Mucosa of descending colon (tissue), 3 donors: ENCODE results near the gene HES6. TPM values are rescaled to one million over a fixed set of nuclear protein-coding genes. Genes with fewer than 3 reads are reported as not detected.

Source experiments
- ATAC-seq: fragments of 200-7000 bp; cut with Tn5 transposase; one replicate; pipeline ENCODE4 v1.9.1; 2020; ENCODE audit warnings: mild to moderate bottlenecking, moderate library complexity
- DNase-seq, 3 donors: peaks; one replicate each; pipeline ENCODE4 v3.0.0-alpha.2; 2020
- H3K36me3 ChIP-seq: fragments of 200-600 bp; one replicate; pipeline ENCODE4 v1.8.0; 2021; ENCODE audit warnings: low read depth, mild to moderate bottlenecking
- H3K4me1 ChIP-seq: fragments of 200-600 bp; one replicate; pipeline ENCODE4 v1.8.0; 2021; ENCODE audit warnings: low read depth, mild to moderate bottlenecking
- H3K4me3 ChIP-seq: fragments of 200-600 bp; one replicate; pipeline ENCODE4 v1.8.0; 2021; ENCODE audit warnings: mild to moderate bottlenecking
- H3K9me3 ChIP-seq: fragments of 200-600 bp; one replicate; pipeline ENCODE4 v1.8.0; 2021; ENCODE audit warnings: mild to moderate bottlenecking
- CTCF ChIP-seq: fragments of 200-600 bp; IDR thresholded peaks from one replicate; pipeline ENCODE4 v1.8.0; 2022; ENCODE audit warnings: antibody characterized with exemption, mild to moderate bottlenecking
- intact Hi-C, 2 donors: fragments of 100-400 bp; cut with DNase I in 1 of 2; cut with micrococcal nuclease in 1 of 2; formaldehyde crosslinking; loops; one replicate each; pipeline versions ENCODE4 v1.11.0 to v1.11.1; 2022; cut with DNase I, micrococcal nuclease
- total RNA-seq, 3 donors: library from RNA; stranded (reverse); fragmentation: NEBNext Ultra II Directional in 2 of 3; extraction: Animal tissue kit (Norgen Biotek cat#: 25700) in 2 of 3; gene quantifications; one replicate each; pipeline versions ENCODE4 v1.2.1 to v1.2.4, GENCODE V29; 2021 to 2023
- donor health status: DM: no; HTN: no; CAD: no; lungs with moderate emphysema.
- donor health status: DM: no; HTN: no; CAD: no.
- donor health status: DM: no; HTN: yes; CAD: no.

The HES6 gene
- total RNA-seq, 3 donors from 2014 or later: 21.9 to 63.5 (median 25.7) TPM

- Histone ChIP-seq H3K4me3 (no peak overlapping the region), H3K9me3 (no peaks in the 10 kb centered on the region), H3K4me1 (peaks cover 70% of the 10 kb centered on the region), H3K36me3 (no peaks in the 10 kb centered on the region)
- intact Hi-C loops: no loop called here
- DNase-seq: peak in 2 of 3 donors; percentile 31 to 42
- ATAC-seq: no peak
- no peak for TF ChIP-seq CTCF
Measured at GRCh38 chr2:238282861-238283738, 43.3 kb upstream of the HES6 start.

DNA sequence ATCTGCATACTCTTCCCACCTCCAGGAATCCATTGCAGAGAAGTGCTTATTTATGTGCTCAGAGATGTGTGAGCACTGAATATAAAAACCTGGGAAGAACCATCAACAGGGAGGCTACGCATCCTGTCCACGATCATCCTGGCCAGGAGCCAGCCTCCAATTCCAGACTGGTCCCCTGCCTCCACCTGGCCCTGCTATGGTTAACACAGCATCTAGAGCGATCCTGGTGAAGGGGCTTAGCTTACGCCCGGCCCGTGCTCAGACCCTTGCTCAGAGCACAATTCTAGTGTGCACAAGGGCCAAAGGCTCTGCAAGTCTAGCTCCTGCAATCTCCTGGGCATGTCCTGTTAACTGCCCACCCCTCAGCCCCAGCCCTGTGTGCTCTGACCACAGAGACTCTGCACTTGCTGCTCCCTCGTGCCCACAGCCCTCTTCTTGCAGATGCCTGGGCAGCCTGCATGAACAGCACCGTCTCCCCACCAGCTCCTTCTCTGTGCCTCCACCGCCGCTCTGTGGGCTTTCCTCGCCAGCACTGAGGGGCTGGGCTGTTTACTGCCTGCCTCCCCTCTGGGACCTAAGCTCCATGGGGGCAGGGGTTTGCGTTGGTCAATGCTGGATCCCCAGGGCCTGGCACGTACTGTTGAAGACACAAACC lies 42.1 kb upstream of the HES6 start:
- no peaks in the 10 kb centered on the region for H3K9me3 ChIP-seq
- no peak for TF ChIP-seq CTCF
- no peak for ATAC-seq
- no peak overlapping the region for H3K4me3 ChIP-seq
- intact Hi-C loops: no loop called here
- H3K4me1 ChIP-seq: peaks cover 63% of the 10 kb centered on the region
- peak in 2 of 3 donors; percentile 44 to 48 for DNase-seq
- no peaks in the 10 kb centered on the region for H3K36me3 ChIP-seq

- no peaks in the 10 kb centered on the region for H3K9me3 ChIP-seq
- no peak for TF ChIP-seq CTCF
- H3K36me3 ChIP-seq: peaks cover under 1% of the 10 kb centered on the region
- H3K4me1 ChIP-seq: peaks cover 47% of the 10 kb centered on the region
- intact Hi-C loops: no loop called here
- H3K4me3 ChIP-seq: no peak overlapping the region
- ATAC-seq (peak; percentile 74), DNase-seq (peak; percentile 63 to 70 (median 69))
Measured at GRCh38 chr2:238280083-238280825, 40.4 kb upstream of the HES6 start.

GRCh38 chr2:238279324-238279682 lies 39.5 kb upstream of the HES6 start:
- no peak for TF ChIP-seq CTCF
- Histone ChIP-seq H3K36me3 (peaks cover 5% of the 10 kb centered on the region), H3K9me3 (no peaks in the 10 kb centered on the region), H3K4me1 (peaks cover 48% of the 10 kb centered on the region), H3K4me3 (no peak overlapping the region)
- no peak for ATAC-seq
- intact Hi-C loops: no loop called here
- peak in 2 of 3 donors; percentile 27 to 31 for DNase-seq

GRCh38 chr2:238278626-238279323 lies 38.9 kb upstream of the HES6 start:
- H3K36me3 ChIP-seq: peaks cover 5% of the 10 kb centered on the region
- DNase-seq (peak in 2 of 3 donors; percentile 21 to 36), ATAC-seq (no peak)
- no peak for TF ChIP-seq CTCF
- intact Hi-C loops: no loop called here
- no peaks in the 10 kb centered on the region for H3K9me3 ChIP-seq
- no peak overlapping the region for H3K4me3 ChIP-seq
- H3K4me1 ChIP-seq: peaks cover 48% of the 10 kb centered on the region
